MM.1S (cell line): ENCODE results near the gene FAM50B.

ENCODE experiments used
- DNase-seq: peaks from one replicate; pipeline ENCODE4 v3.0.0-alpha.2; 2015
- H2AFZ ChIP-seq: fragments of 300-600 bp; sonication (generic); 2 replicates; pipeline ENCODE4 v1.6.0; 2016; ENCODE audit warnings: antibody characterized with exemption, low read length
- H3F3A ChIP-seq: fragments of 300-600 bp; sonication (generic); 2 replicates; pipeline ENCODE4 v1.6.1; 2016; ENCODE audit warnings: mild to moderate bottlenecking, antibody characterized with exemption, low read length, moderate library complexity, mixed read lengths; ENCODE audit not compliant: insufficient read depth
- H3K27ac ChIP-seq: fragments of 300-600 bp; sonication (generic); 2 replicates; pipeline ENCODE4 v1.5.1; 2016; ENCODE audit warnings: mild to moderate bottlenecking, low read length
- H3K27me3 ChIP-seq: fragments of 300-600 bp; sonication (generic); replicated peaks from 2 replicates; pipeline ENCODE4 v1.6.0; 2016; ENCODE audit warnings: low read length; ENCODE audit not compliant: insufficient read depth
- H3K36me3 ChIP-seq: fragments of 300-600 bp; sonication (generic); replicated peaks from 2 replicates; pipeline ENCODE4 v1.6.1; 2016; ENCODE audit warnings: mild to moderate bottlenecking, low read length, mixed read lengths; ENCODE audit not compliant: insufficient read depth
- H3K4me1 ChIP-seq: fragments of 300-600 bp; sonication (generic); 2 replicates; pipeline ENCODE4 v1.6.1; 2016; ENCODE audit warnings: low read length, mixed read lengths
- H3K4me2 ChIP-seq: fragments of 300-600 bp; sonication (generic); 2 replicates; pipeline ENCODE4 v1.6.0; 2016; ENCODE audit warnings: low read depth, low read length
- H3K4me3 ChIP-seq: fragments of 300-600 bp; sonication (generic); 2 replicates; pipeline ENCODE4 v1.5.1; 2016; ENCODE audit warnings: low read length, mixed read lengths
- H3K79me2 ChIP-seq: fragments of 300-600 bp; sonication (generic); 2 replicates; pipeline ENCODE4 v1.6.1; 2016; ENCODE audit warnings: mixed run types, low read length, mixed read lengths
- H3K9ac ChIP-seq: fragments of 300-600 bp; sonication (generic); 2 replicates; pipeline ENCODE4 v1.6.1; 2016; ENCODE audit warnings: low read length, mixed read lengths
- H3K9me2 ChIP-seq: fragments of 300-600 bp; sonication (generic); replicated peaks from 2 replicates; pipeline ENCODE4 v1.6.1; 2016; ENCODE audit warnings: mild to moderate bottlenecking, low read length, mixed read lengths; ENCODE audit not compliant: insufficient read depth
- H3K9me3 ChIP-seq: fragments of 300-600 bp; sonication (generic); replicated peaks from 2 replicates; pipeline ENCODE4 v1.6.1; 2016; ENCODE audit warnings: mild to moderate bottlenecking, low read length, mixed read lengths; ENCODE audit not compliant: insufficient read depth
- H4K20me1 ChIP-seq: fragments of 300-600 bp; sonication (generic); 2 replicates; pipeline ENCODE4 v1.6.1; 2016; ENCODE audit warnings: mild to moderate bottlenecking, low read length, moderate library complexity, mixed read lengths; ENCODE audit not compliant: insufficient read depth
- CTCF ChIP-seq: fragments of 300-600 bp; sonication (generic); IDR thresholded peaks from 2 replicates; pipeline ENCODE4 v1.5.1; 2016; ENCODE audit warnings: antibody characterized with exemption, low read length, mixed read lengths
- EZH2 ChIP-seq: fragments of 300-600 bp; sonication (generic); optimal IDR thresholded peaks from 2 replicates; pipeline ENCODE3; 2017; ENCODE audit warnings: low read depth, mild to moderate bottlenecking, antibody characterized with exemption, low read length, mixed read lengths
- EZH2phosphoT487 ChIP-seq: fragments of 300-600 bp; sonication (generic); IDR thresholded peaks from 2 replicates; pipeline ENCODE4 v1.6.1; 2018; ENCODE audit warnings: antibody characterized with exemption, low read length

FAM50B gene

DNA sequence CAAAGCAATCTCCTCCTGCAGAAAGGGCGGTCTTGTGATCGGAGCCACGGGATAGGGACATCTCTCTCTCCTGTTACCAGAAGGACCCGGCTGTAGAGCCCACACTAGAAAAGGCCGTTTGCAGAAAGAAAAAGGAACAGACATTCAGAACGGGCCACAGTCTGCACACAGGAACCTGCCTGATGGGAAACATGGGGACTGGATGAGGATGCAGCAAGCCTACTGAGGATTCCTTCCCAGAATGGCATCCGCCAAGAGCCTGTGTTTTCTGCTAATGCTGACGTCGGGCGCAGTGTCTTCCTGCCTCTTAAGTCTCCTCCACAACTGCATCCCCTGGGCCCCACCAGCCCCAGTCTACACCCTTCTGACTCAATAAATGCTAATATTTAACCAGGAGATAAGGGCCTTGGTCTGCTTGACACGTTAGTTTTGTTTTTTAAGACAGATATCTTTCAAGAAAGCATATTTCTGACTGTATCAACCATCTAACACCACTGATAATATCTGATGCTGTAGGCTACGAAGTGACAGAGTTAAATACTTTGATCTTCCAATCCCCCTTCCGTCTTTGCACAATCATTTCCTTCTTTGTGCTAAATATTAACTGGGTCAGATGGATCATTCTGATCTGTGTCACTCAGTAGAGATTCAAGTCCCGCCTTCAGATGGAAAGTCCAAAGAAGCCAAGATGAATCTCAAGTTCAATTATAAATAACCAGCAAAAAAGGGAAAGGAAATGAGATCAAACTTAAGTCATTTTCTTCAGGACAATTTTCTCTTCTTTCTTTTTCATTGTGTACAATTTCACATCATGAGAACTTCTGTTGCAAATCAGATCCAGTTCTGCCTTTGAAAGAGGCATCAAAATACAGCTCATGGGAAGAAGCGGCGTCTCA, 20.7 kb downstream of the FAM50B start:
- Histone ChIP-seq H3K9ac (no peak overlapping the region), H3F3A (no peaks in the 10 kb centered on the region), H2AFZ (no peak overlapping the region), H3K4me3 (no peak overlapping the region), H3K27ac (no peak overlapping the region), H3K27me3 (no peaks in the 10 kb centered on the region), H3K79me2 (no peaks in the 10 kb centered on the region), H3K4me1 (no peaks in the 10 kb centered on the region), H3K9me3 (no peaks in the 10 kb centered on the region), H3K9me2 (no peaks in the 10 kb centered on the region), H3K36me3 (no peaks in the 10 kb centered on the region), H3K4me2 (no peak overlapping the region), H4K20me1 (no peaks in the 10 kb centered on the region)
- DNase-seq = no peak
- no peak for TF ChIP-seq CTCF
- no peak for TF ChIP-seq EZH2
- TF ChIP-seq EZH2phosphoT487 = no peak

- H3K36me3 ChIP-seq = no peaks in the 10 kb centered on the region
- H3K27me3 ChIP-seq = no peaks in the 10 kb centered on the region
- H3K4me2 ChIP-seq = no peak overlapping the region
- H3K79me2 ChIP-seq = no peaks in the 10 kb centered on the region
- no peak overlapping the region for H3K4me3 ChIP-seq
- H4K20me1 ChIP-seq = no peaks in the 10 kb centered on the region
- H3K9me3 ChIP-seq = no peaks in the 10 kb centered on the region
- no peaks in the 10 kb centered on the region for H3K9me2 ChIP-seq
- H3K4me1 ChIP-seq = no peaks in the 10 kb centered on the region
- no peak overlapping the region for H2AFZ ChIP-seq
- no peak for TF ChIP-seq CTCF
- no peak for TF ChIP-seq EZH2phosphoT487
- no peak for TF ChIP-seq EZH2
- DNase-seq = no peak
- H3F3A ChIP-seq = no peaks in the 10 kb centered on the region
- H3K27ac ChIP-seq = no peak overlapping the region
- no peak overlapping the region for H3K9ac ChIP-seq
Observed at GRCh38 chr6:3870528-3870925, 21.4 kb downstream of the FAM50B start.

DNA sequence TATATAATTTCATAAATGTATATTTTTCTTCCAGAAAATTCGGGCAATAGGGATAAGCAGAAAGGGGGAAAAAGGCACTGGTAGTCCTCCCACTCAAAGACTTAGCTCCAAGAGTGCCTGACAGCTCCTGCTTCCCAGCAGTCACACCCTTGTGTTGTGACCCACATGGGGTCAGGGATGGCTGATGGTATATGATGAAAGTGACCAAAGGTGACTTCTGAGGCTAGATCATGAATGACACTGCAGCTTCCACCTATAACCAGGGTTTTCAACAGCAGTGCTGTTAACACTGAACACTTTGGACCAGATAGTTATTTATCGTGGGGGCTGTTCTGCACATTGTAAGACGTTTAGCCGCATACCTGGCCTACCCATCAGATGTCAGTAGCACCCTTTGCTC, 22.3 kb downstream of the FAM50B start:
- no peak for DNase-seq
- Histone ChIP-seq H2AFZ (no peak overlapping the region), H3K4me1 (no peaks in the 10 kb centered on the region), H3K27ac (no peak overlapping the region), H3K9me2 (no peaks in the 10 kb centered on the region), H3K9me3 (no peaks in the 10 kb centered on the region), H3K4me2 (no peak overlapping the region), H3K4me3 (no peak overlapping the region), H3K79me2 (no peaks in the 10 kb centered on the region), H3K9ac (no peak overlapping the region), H3K27me3 (no peaks in the 10 kb centered on the region), H3K36me3 (no peaks in the 10 kb centered on the region), H4K20me1 (no peaks in the 10 kb centered on the region), H3F3A (no peaks in the 10 kb centered on the region)
- no peak for TF ChIP-seq EZH2
- no peak for TF ChIP-seq EZH2phosphoT487

GRCh38 chr6:3871939-3872338, 22.8 kb downstream of the FAM50B start:
- H3K36me3 ChIP-seq = no peaks in the 10 kb centered on the region
- TF ChIP-seq EZH2phosphoT487 (no peak), CTCF (no peak), EZH2 (no peak)
- no peaks in the 10 kb centered on the region for H4K20me1 ChIP-seq
- DNase-seq = no peak
- no peaks in the 10 kb centered on the region for H3K4me1 ChIP-seq
- H3K4me2 ChIP-seq = no peak overlapping the region
- H3K9me3 ChIP-seq = no peaks in the 10 kb centered on the region
- H3K9ac ChIP-seq = no peak overlapping the region
- no peak overlapping the region for H3K27ac ChIP-seq
- H2AFZ ChIP-seq = no peak overlapping the region
- H3F3A ChIP-seq = no peaks in the 10 kb centered on the region
- no peak overlapping the region for H3K4me3 ChIP-seq
- no peaks in the 10 kb centered on the region for H3K79me2 ChIP-seq
- no peaks in the 10 kb centered on the region for H3K9me2 ChIP-seq
- H3K27me3 ChIP-seq = no peaks in the 10 kb centered on the region
